Activated naive CD4-positive, alpha-beta T cell treated with anti-CD3 and anti-CD28 coated beads for 36 hours (primary cell): Measurements from ENCODE around the gene PLEK. TPM values are rescaled to one million over a fixed set of nuclear protein-coding genes. Genes with fewer than 3 reads are reported as not detected.
A peak's percentile ranks its signal among the peaks of the same experiment; 100 is the strongest.
"Not testable (repeated sequence)": the region's sequence is repeated elsewhere in the genome, so short reads cannot be mapped to it uniquely, and the experiment has no call there.

Source experiments
- CTCF ChIA-PET: fragments of 350-600 bp; sonication (Branson Sonifier 250); formaldehyde crosslinking; loops from one replicate; lab custom pipeline; 2021; ENCODE audit warnings: antibody characterized with exemption; lab: Charles Lee
- DNase-seq: peaks from one replicate; pipeline ENCODE4 v3.0.0-alpha.2; 2020
- H3K27ac Mint-ChIP-seq: one replicate; pipeline ENCODE4 v1.8.0; 2021; ENCODE audit warnings: mild to moderate bottlenecking, mixed read lengths
- H3K27me3 Mint-ChIP-seq: one replicate; pipeline ENCODE4 v1.8.0; 2021; ENCODE audit warnings: low read depth, mixed read lengths
- H3K36me3 Mint-ChIP-seq: one replicate; pipeline ENCODE4 v1.8.0; 2021; ENCODE audit warnings: low read depth, mixed read lengths
- H3K4me1 Mint-ChIP-seq: one replicate; pipeline ENCODE4 v1.8.0; 2021; ENCODE audit warnings: low read depth, mixed read lengths
- H3K4me3 Mint-ChIP-seq: one replicate; pipeline ENCODE4 v1.8.0; 2021; ENCODE audit warnings: mild to moderate bottlenecking, moderate library complexity, mixed read lengths
- H3K9me3 Mint-ChIP-seq: one replicate; pipeline ENCODE4 v1.8.0; 2021; ENCODE audit warnings: mixed read lengths
- intact Hi-C: fragments of 100-400 bp; cut with micrococcal nuclease; formaldehyde crosslinking; loops from one replicate; pipeline ENCODE4 v1.15.1; 2023
- total RNA-seq, 2 experiments: library from RNA; stranded (reverse); gene quantifications; one replicate each; pipeline ENCODE4 v1.2.3, GENCODE V29; 2021

The PLEK gene
- total RNA-seq, 2 experiments from 2014 or later, result 0.77 to 1.1 TPM

DNA sequence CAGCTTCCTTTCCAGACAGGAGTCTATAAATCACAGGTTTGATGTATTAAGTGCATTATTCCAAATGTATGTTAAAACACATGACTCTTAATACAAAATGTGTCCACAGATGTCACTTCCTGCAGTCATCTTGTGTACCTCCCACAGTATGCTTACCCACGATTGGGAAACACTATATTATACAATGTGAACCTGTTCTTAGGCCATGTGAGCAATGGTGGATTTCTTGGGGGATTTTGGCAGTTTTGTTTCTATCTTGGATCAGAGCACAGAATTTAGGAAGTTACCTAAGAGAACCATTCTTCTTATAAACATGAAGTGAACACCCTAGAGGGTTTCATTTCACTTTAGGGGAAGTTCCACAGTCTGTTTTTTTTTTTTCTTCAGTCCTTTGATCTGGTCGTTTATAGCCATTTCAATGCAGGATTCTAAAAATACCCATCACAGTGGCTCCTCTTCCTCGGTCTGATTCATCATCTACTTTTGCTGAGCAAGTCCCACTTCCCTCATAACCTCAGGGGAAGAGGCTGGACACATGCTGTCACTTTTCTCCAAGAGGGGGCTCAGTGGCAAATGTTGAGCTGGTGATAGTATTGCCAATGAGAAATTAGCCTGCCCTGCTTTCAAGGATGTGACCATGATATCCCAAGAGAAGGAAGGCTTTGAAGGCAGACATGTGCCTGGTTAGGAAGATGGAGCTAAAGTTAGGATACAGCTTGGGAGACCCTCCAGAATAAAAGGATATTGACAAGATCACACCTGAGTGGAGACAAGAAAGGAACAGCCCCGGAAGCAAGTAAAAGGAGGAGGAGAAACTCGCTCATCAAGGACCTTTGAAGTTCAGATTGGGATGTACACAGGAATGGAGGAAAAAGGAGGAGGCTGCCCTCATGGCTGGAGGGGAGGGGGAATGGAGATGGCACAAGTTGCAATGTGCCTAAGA lies 22.6 kb downstream of the PLEK start:
- Mint-ChIP-seq H3K27ac (peak overlapping the region; percentile 89), H3K9me3 (no peaks in the 10 kb centered on the region), H3K4me1 (peaks cover 40% of the 10 kb centered on the region), H3K27me3 (peaks cover 2% of the 10 kb centered on the region), H3K4me3 (peak overlapping the region; percentile 17), H3K36me3 (no peaks in the 10 kb centered on the region)
- intact Hi-C loops, result loop anchor here (1.0 to 5.0 kb wide), 14 partner anchors 8 to 521 kb away; partner anchors contain the start of genes APLF, ARHGAP25, FBXO48 and PNO1
- CTCF ChIA-PET, result interaction anchor here (1.5 to 2.0 kb wide), 6 partner anchors 9 to 208 kb away, joined by 3 to 7 read pairs (median 4); no protein-coding TSS in a partner anchor
- peak; percentile 62 for DNase-seq

DNA sequence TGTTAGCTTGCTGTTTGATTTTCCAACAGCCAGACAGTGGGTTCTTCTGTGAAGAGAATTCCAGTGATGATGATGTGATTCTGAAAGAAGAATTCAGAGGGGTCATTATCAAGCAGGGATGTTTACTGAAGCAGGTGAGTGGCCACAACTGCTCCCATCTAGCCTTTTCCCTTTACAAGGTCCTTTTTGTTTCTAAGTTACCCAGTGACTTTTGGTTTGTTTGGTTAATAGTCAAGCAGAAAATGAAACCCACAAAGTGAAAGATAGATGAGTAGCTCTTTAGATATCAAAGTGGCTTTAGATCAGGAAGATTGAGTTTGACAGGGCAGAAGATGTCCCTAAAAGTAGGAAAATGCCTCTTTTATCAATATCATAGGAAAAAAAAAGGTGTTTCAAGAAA lies 23.3 kb downstream of the PLEK start:
- intact Hi-C loops, result loop anchor here (1.0 to 5.0 kb wide), 3 partner anchors 186 to 378 kb away; no protein-coding TSS in a partner anchor
- H3K27ac Mint-ChIP-seq, result peak overlapping the region; percentile 89
- no peak for DNase-seq
- CTCF ChIA-PET, result interaction anchor here (0.6 to 1.9 kb wide), 8 partner anchors 9 to 207 kb away, joined by 3 to 7 read pairs (median 4); no protein-coding TSS in a partner anchor
- H3K4me1 Mint-ChIP-seq, result peaks cover 40% of the 10 kb centered on the region
- no peaks in the 10 kb centered on the region for H3K36me3 Mint-ChIP-seq
- peak overlapping the region; percentile 17 for H3K4me3 Mint-ChIP-seq
- H3K27me3 Mint-ChIP-seq, result peaks cover 2% of the 10 kb centered on the region
- H3K9me3 Mint-ChIP-seq, result no peaks in the 10 kb centered on the region

DNA sequence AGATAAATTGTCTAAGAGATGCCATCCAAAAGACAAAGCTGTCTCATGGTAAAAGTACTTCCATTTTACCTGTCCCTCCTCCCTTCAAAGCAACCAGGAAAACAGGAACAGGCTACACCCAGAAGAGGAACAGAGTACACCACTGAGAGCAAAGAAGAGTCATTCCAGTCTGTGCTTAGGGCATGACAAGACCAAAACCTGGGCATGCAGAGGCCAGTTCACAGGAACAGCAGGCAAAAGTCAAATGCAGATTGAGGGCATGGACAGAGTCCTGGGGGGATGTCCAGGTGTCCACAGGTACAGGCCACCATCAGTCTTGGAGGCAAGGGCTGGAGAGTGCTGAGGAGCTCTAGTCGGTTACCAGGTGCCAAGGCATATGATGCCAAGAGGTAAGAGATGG lies 23.7 kb downstream of the PLEK start:
- Mint-ChIP-seq H3K4me1 (peaks cover 40% of the 10 kb centered on the region), H3K27me3 (peaks cover 2% of the 10 kb centered on the region), H3K9me3 (no peaks in the 10 kb centered on the region), H3K27ac (peak overlapping the region; percentile 89), H3K36me3 (no peaks in the 10 kb centered on the region), H3K4me3 (no peak overlapping the region)
- DNase-seq, result no peak
- intact Hi-C loops, result loop anchor here (1.0 to 5.0 kb wide), 3 partner anchors 186 to 378 kb away; no protein-coding TSS in a partner anchor
- CTCF ChIA-PET, result interaction anchor here (0.6 to 1.9 kb wide), 8 partner anchors 10 to 207 kb away, joined by 3 to 7 read pairs (median 4); no protein-coding TSS in a partner anchor

DNA sequence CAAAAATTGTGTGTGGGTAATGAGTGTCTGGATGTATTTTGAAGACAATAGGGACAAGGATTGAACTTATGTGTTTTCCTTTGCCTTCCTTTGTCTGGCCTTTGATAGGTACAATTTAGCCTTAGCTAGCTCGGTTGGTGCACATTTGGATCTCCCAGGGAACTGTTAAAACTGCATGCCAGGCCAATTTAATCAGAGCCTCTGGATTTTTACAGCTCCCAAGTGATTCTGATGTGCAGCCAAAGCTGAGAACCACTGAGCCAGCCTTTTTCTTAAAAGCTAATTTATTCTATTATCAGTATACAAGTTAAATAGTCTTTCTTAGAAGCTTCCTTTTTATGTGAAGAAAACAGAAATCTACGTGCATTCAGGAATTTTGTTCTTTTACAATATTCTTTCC lies 25.0 kb downstream of the PLEK start:
- Mint-ChIP-seq H3K9me3 (no peaks in the 10 kb centered on the region), H3K36me3 (no peaks in the 10 kb centered on the region), H3K4me1 (peaks cover 39% of the 10 kb centered on the region), H3K4me3 (no peak overlapping the region), H3K27ac (no peak overlapping the region), H3K27me3 (peaks cover 2% of the 10 kb centered on the region)
- CTCF ChIA-PET, result interaction anchor here (0.5 to 1.2 kb wide), 4 partner anchors 18 to 629 kb away, joined by 3 to 4 read pairs (median 3); no protein-coding TSS in a partner anchor
- intact Hi-C loops, result no loop called here
- no peak for DNase-seq

DNA sequence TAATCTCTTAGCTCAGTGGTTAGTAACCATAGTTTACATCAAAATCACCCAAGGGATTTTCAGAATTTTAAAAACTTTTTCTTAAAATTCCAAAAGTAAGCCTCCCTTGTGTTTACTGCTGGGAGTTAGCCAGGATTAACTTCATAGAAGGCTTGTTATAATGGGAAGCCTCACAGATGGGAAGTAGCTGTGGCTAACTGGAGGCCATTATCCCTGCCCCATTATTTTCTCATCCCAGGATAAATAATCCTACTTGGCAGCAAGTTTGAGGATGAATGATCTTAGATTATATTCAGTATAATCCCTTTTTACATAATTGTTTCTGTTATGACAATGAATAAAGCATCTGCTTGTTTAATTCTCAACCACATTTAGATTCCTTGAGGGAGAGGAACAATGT lies 25.5 kb downstream of the PLEK start:
- Mint-ChIP-seq H3K4me1 (peaks cover 34% of the 10 kb centered on the region), H3K36me3 (no peaks in the 10 kb centered on the region), H3K9me3 (no peaks in the 10 kb centered on the region), H3K27ac (no peak overlapping the region), H3K27me3 (peaks cover 2% of the 10 kb centered on the region), H3K4me3 (no peak overlapping the region)
- no peak for DNase-seq
- intact Hi-C loops, result no loop called here
- CTCF ChIA-PET, result interaction anchor here (0.5 to 1.2 kb wide), 4 partner anchors 19 to 629 kb away, joined by 3 to 4 read pairs (median 3); no protein-coding TSS in a partner anchor

DNA sequence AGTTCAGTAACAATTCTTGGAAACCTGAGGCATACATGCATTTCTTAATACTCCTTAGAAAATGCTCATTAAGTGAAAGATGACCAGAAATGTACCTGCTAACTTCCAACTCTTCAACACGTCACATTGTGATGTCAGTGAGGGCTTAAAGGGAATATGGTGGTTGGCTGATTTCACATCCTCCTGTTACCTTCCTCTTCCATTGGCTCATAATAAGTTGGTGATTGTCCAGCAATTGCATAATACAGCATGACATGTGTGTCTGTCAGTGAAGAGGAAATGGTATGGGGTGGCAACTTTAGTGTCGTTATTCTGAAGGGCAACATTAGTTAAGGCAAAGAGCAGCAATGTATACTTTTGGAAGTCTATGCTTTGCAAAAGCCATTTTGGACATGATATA lies 26.0 kb downstream of the PLEK start:
- intact Hi-C loops, result no loop called here
- H3K27me3 Mint-ChIP-seq, result peaks cover 2% of the 10 kb centered on the region
- peaks cover 30% of the 10 kb centered on the region for H3K4me1 Mint-ChIP-seq
- DNase-seq, result no peak
- H3K4me3 Mint-ChIP-seq, result no peak overlapping the region
- CTCF ChIA-PET, result no interaction called here
- H3K27ac Mint-ChIP-seq, result no peak overlapping the region
- H3K36me3 Mint-ChIP-seq, result no peaks in the 10 kb centered on the region
- no peaks in the 10 kb centered on the region for H3K9me3 Mint-ChIP-seq

DNA sequence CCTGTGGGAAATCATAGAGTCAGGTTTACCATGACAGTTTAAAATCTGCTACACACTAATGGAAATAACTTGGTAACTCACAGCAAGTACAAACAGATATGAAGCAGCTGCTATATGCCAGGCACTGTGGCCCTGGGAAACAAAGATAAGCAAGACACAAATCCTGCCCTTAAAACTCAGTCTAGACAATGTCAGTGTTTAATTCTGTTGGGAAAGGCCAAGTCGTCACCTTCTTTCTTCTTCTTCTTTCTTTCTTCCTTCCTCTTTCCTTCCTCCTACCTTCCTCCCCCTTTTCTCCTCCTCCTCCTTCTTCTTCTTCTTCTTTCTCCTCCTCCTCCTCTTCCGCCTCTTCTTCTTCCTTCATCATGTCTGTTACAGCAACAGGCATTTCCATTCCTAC lies 26.8 kb downstream of the PLEK start:
- no peak overlapping the region for H3K4me3 Mint-ChIP-seq
- DNase-seq, result no peak
- no peaks in the 10 kb centered on the region for H3K9me3 Mint-ChIP-seq
- peaks cover 24% of the 10 kb centered on the region for H3K4me1 Mint-ChIP-seq
- intact Hi-C loops, result no loop called here
- H3K36me3 Mint-ChIP-seq, result no peaks in the 10 kb centered on the region
- peaks cover 2% of the 10 kb centered on the region for H3K27me3 Mint-ChIP-seq
- H3K27ac Mint-ChIP-seq, result no peak overlapping the region
- CTCF ChIA-PET, result no interaction called here

DNA sequence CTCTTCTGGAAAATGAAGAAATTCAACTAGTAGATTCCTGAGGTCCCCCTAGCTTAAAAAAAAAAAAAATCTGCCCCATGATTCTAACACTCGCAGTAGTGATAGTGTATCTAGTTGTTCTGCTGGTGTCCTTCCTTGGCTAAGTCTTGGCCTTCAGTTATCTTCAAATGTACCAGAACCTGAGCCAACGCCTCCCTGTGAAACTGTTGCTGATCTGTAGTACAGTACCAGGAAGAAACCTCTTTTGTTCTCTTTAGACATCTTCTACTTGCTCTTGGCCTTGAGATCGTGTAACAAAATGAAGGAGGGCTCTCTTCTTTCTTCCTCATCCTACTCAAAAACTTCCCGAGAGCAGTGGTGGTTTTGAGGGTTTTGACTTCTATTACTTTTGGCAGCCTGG lies 31.0 kb downstream of the PLEK start:
- intact Hi-C loops, result no loop called here
- CTCF ChIA-PET, result no interaction called here
- H3K27ac Mint-ChIP-seq, result no peak overlapping the region

DNA sequence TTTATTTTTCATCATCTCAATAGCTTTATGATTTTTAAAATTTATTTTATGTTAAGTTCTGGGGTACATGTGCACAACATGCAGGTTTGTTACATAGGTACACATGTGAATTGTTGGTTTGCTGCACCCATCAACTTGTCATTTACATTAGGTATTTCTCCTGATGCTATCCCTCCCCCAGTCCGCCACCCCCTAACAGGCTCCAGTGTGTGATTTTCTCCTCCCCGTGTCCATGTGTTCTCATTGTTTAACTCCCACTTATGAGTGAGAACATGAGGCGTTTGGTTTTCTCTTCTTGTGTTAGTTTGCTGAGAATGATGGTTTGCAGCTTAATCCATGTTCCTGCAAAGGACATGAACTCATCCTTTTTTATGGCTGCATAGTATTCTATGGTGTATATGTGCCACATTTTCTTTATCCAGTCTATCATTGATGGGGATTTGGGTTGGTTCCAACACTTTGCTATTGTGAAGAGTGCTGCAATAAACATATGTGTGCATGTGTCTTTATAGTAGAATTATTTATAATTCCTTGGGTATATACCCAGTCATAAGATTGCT lies 32.7 kb downstream of the PLEK start:
- intact Hi-C loops, H3K9me3 Mint-ChIP-seq, H3K36me3 Mint-ChIP-seq, CTCF ChIA-PET, H3K4me1 Mint-ChIP-seq, DNase-seq, H3K27ac Mint-ChIP-seq, H3K4me3 Mint-ChIP-seq: not testable (repeated sequence)
- peaks cover 13% of the 10 kb centered on the region for H3K27me3 Mint-ChIP-seq

More for the DNA sequence above, 31.0 kb downstream of the PLEK start:
- Mint-ChIP-seq H3K9me3 (no peaks in the 10 kb centered on the region), H3K4me3 (no peak overlapping the region), H3K4me1 (no peaks in the 10 kb centered on the region), H3K36me3 (no peaks in the 10 kb centered on the region), H3K27me3 (peaks cover 7% of the 10 kb centered on the region)
- DNase-seq, result no peak

DNA sequence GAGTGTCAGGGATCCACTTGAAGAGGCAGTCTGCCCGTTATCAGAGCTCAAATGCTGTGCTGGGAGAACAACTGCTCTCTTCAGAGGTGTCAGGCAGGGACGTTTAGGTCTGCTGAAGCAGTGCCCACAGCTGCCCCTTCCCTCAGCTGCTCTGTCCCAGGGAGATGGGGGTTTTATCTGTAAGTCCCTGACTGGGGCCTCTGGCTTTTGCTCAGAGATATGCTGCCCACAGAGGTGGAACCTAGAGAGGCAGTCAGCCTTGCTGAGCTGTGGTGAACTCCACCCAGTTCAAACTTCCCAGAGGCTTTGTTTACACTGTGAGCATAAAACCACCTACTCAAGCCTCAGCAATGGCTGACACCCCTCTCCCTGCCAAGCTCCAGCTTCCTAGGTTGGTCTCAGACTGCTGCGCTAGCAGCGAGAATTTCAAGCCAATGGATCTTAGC lies 38.1 kb downstream of the PLEK start:
- no peak for DNase-seq
- Mint-ChIP-seq H3K4me3 (no peak overlapping the region), H3K36me3 (no peaks in the 10 kb centered on the region), H3K27ac (no peak overlapping the region), H3K27me3 (peaks cover 17% of the 10 kb centered on the region), H3K9me3 (peaks cover 2% of the 10 kb centered on the region), H3K4me1 (no peaks in the 10 kb centered on the region)
- intact Hi-C loops, result no loop called here
- CTCF ChIA-PET, result interaction anchor here (0.8 kb wide), 1 partner anchor 39 kb away, joined by 4 read pairs; no protein-coding TSS in a partner anchor

DNA sequence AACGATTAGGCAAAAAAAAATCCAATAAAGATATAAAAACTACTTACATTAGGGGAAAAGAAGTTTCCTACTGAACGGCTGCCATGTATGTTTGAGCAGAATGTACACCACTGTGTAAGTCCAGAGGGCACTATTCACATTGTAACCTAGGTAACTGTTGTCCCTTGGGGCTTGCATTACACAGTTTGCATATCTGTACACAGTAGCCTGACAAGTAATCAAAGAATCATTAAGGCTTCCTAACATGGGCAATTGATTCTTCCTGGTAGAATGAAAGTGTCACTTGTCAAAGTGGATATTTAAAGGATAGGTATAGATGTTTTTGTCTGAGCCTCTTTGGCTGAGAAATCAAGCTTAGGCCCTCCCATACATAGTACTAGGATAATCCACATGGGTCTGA lies 39.1 kb downstream of the PLEK start:
- Mint-ChIP-seq H3K27me3 (peaks cover 17% of the 10 kb centered on the region), H3K27ac (no peak overlapping the region), H3K4me1 (no peaks in the 10 kb centered on the region), H3K36me3 (no peaks in the 10 kb centered on the region), H3K4me3 (no peak overlapping the region), H3K9me3 (peaks cover 2% of the 10 kb centered on the region)
- CTCF ChIA-PET, result no interaction called here
- no peak for DNase-seq
- intact Hi-C loops, result no loop called here
